HG03558 (cell line): ENCODE measurements around the gene TRIM7.
"Not testable (repeated sequence)": the region's sequence is repeated elsewhere in the genome, so short reads cannot be mapped to it uniquely, and the experiment has no call there.

ENCODE experiments used
- ATAC-seq: cut with Tn5 transposase; IDR thresholded peaks from one replicate; pipeline ENCODE4 v1.9.1; 2021; ENCODE audit warnings: moderate number of reproducible peaks; ENCODE audit not compliant: unreplicated experiment; ENCODE audit errors: extremely low read depth

The TRIM7 gene

DNA sequence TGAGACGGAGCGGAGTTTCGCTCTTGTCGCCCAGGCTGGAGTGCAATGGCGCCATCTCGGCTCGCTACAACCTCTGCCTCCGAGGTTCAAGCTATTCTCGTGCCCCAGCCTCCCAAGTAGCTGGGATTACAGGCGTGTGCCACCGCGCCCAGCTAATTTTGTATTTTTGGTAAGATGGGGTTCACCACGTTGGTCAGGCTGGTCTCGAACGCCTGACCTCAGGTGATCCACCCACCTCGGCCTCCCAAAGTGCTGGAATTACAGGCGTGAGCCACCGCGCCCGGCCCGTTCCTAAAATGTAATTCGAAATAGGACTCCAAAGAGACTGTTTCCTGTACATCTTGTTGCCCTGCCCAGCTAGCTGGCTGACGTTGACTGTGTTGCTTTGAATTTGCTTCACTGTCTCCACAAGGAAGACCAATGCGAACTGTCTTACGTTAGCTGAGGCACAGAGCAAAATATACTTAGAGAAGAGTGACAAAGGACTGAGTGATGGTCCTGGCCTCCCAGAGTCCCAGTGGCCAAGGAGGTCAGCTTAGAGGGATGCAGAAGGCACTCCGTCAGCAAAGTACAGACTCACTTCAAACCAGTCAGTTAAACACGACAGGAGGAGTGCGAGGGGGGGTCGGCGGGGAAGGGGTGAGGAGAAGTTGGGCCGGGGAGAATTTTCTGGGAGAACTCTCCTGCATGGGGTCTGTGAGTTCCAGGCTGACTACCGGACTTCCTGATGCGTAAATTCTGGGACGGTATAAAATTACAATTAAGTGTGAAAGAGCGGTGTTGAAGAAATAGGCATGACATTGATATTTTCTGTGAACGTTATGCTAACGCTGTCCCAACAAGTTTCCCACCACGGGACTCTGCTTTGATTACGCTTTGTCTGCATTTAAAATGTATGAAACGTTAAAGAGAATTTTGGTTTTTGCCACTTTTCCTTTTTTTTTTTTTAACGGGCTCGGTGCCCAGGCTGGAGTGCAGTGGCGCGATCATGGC is 11.3 kb upstream of the TRIM7 start:
- ATAC-seq: no peak

DNA sequence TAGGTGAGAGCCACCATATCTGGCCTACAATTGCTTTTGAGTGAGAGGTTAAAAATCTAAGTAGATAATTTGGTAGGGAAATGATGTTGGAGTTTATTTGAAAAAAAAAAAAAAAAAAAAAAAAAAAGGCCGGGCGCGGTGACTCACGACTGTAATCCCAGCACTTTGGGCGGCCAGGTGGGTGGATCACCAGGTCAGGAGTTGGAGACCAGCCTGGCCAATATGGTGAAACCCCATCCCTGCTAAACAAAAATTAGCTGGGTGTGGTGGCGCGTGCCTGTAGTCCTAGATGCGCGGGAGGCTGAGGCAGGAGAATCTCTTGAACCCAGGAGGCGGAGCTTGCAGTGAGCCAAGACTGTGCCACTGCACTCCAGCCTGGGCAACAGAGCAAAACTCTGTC is 9.3 kb upstream of the TRIM7 start:
- ATAC-seq: not testable (repeated sequence)

DNA sequence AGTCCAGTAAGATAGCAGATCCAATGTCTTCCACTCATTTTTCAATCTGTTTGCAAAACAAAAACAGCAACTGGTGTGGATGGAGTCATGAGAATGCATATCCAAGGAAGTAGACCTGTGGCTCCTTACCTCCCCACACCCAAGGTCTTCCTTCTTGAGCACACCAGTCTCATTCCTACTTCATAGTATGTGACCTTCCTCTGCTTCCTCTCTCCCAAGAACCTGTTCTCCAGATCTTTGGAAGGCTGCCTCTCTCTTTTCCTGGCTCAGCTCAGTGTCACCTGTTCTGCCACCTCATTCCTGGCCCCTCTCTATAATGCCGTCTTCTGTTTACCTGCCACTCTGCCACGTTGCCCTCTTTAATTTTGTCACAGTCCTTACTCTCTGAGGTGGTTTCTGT is 7.9 kb upstream of the TRIM7 start:
- no peak for ATAC-seq

GRCh38 chr5:181212080-181212479 is 7.1 kb upstream of the TRIM7 start:
- no peak for ATAC-seq

DNA sequence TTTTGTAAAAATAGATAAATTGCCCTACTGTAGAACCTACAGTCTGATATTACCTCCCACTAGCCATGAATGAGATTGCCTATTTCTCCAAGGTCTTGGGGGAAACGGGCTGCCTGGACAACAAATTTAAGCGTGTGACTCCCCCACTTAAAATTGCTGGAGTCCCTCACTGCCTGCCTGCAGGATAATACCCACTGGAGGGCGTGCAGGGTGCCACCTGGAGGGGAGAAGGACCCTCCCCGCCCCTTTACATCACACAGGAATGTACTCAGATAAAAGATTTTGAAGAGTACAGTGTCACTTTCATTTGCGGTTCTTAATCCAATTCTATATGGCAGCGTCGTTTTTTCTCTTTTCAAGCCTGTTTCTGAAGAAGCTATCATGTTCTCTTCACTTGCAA is 6.2 kb upstream of the TRIM7 start:
- ATAC-seq: no peak

DNA sequence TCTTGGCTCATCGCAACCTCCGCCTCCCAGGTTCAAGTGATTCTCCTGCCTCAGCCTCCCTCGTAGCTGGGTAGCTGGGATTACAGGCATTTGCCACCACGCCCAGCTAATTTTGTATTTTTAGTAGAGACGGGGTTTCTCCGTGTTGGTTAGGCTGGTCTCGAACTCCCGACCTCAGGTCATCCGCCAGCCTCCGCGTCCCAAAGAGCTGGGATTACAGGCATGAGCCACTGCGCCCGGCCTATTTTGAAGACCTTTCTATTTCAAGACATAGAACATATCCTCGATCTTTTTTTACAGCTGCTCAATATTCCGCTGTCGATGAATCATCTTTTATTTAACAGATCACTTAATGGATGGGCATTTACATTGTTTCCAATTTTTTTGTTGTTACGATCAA is 5.7 kb upstream of the TRIM7 start:
- ATAC-seq: not testable (repeated sequence)

GRCh38 chr5:181210148-181210547 is 5.2 kb upstream of the TRIM7 start:
- ATAC-seq: not testable (repeated sequence)

DNA sequence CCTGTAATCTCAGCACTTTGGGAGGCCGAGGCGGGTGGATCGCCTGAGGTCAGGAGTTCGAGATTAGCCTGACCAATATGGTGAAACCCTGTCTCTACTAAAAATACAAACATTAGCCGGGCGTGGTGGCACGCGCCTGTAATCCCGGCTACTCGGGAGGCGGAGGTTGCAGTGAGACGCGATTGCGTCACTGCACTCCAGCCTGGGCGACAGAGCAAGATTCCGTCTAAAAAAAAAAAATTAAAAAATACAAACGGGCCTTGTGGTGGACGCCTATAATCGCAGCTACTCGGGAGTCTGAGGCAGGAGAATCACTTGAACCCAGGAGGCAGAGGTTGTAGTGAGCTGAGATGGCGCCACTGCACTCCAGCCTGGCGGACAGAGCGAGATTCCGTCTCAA is 4.0 kb upstream of the TRIM7 start:
- not testable (repeated sequence) for ATAC-seq

DNA sequence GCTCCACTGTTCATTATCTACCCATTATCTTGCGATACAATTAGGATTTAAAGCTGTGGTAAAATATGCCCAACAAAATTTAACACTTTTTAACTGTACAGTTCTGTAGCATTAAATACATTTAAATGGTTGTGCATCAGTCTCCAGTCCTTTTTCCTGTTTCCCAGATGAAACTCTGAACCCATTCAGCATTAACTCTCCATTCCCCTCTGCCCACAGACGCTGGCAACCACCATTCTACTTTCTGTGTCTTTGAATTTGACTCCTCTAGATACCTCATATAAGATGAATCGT is 2.9 kb upstream of the TRIM7 start:
- ATAC-seq: no peak

DNA sequence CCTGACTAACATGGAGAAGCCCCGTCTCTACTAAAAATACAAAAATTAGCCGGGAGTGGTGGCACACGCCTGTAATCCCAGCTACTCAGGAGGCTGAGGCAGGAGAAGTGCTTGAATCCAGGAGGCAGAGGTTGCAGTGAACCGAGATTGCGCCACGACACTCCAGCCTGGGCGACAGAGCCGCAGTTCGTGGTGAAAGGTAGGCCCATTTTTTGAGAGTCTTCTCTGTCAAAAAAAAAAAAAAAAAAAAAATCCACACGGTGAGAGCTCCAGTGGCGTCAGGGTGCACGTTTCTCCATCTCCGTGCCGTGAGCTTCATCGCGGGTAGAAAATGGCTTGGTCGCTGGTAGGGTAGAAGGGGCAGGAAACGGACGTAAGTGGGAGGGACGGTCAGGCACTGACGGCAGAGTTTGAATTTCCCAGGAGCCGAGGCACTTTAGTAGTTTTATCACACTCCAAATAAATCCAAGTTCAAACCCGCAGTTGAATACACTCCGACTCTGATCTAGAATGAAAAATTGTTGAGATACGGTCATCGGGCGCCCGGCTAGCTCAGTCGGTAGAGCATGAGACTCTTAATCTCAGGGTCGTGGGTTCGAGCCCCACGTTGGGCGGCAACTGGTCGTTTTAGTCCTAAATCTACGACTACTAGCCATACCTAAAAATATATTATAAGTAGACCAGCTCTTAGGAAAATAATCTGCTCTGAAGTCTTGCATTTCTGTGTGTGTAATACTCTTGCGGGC is 2.4 kb upstream of the TRIM7 start:
- peak; percentile 33 for ATAC-seq

GRCh38 chr5:181205761-181206649 is 1.0 kb upstream of the TRIM7 start:
- no peak for ATAC-seq

- no peak for ATAC-seq
Measured at GRCh38 chr5:181204113-181204825, 727 bp downstream of the TRIM7 start.

GRCh38 chr5:181203777-181204112 is 1.3 kb downstream of the TRIM7 start:
- no peak for ATAC-seq

DNA sequence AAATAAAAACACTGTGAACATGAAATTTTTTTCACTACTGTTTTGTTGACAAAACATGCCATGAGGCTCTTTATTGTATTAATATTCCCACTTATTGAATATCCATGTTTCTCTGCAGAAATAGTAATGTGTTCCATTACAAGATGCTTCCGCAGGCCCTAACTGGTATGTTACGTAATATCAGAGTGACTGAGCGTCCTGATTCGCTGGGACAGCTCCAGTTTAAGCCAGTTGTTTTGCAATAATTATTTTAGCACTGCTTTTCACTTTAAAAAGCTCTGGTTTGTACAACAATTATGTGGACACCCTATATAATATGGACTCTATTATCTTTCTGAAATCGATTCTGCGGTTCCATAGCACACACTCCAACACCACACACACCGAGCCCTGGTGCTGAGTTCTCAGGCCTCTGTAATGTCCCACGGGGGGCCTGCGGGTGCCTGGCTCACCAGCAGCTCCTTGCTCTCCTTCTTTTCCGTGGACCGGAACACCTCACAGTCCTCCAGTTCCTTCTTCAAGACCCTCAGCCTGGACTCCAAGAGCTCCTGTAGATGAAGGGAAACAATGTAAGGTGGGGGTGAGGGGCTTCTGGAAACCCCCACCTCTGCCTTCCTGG is 1.8 kb downstream of the TRIM7 start:
- no peak for ATAC-seq

DNA sequence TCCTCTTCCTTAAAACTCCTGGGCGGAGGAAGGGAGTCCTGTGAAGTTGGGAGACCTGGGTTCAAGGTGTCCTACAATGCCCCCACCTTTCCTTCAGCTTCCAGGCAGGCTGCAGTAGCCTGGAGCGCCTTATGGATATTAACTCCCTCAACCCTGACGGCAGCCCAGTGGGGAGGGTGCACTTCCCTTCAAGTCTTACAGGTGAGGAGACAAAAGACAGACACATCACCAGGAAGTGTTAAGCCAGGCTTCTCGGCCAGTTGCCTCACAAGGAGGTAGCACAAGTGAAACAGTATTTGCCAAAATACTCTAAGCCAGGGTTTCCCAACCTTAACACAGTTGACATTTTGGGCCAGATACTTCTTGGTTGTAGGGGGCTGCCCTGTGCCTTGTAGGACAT is 4.2 kb downstream of the TRIM7 start:
- no peak for ATAC-seq

DNA sequence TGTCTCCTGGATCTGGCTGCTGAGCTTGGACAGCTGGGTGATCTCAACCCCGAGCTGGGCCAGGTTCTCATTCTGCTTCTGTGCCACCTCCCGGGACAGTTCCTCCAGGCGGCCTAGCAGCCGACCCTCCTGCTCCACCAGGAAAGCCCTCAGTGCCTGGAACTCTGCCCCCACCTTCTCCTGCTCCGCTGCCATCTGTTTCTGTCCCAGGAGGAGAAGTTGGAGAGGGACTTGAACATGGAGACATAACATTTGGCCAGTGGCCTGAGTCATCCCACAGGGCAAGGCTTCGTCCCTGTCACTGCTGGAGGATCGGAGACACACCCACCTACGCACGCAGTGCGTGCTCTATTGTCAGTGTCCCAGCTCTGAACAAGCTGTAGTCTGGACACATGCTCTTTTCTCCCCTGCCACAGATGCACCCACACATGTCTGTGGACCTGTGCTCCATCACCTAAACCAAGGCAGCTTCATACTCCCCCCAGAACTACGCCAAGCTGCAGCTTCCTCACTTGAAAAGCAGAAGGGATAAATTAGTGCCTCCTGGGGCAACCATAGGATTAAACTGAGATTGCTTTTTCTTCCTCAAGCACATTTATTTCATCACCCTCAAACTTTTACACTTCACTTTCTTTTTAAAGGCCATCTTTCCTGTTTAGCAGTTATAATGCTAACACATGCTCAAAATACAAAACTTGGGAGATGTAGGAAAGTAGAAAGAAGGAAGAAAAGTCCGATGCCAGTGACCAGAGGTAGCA is 4.9 kb downstream of the TRIM7 start:
- ATAC-seq: no peak

- peak; percentile 63 for ATAC-seq
Measured at GRCh38 chr5:181198905-181199519, 6.0 kb downstream of the TRIM7 start.

DNA sequence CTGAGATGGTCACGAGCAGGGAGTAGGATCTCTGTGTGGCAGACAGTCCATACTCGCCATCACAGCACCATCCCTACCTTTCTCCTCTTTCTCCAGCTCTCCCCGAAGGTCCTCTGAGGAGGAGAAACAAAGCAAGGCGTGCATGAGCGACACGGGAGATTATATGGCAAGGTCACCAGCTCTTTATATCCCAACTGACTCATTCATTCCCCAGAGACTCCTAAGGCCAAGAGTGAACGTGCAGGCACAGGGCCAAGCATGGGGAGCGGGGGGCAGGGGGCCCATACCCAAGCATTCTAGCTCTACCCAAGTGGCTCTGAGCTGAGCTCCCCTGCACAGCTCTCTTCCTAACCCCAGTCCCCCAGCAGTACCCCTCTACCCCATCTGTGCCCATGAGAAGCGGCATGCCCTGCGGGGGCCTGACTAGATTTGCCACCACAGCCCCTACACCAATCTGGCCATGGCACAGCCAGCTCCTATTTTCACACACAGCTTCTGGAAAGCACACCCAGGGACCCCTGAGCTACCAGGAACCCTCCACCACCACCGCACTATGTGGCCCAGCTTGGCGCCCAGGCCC is 6.8 kb downstream of the TRIM7 start:
- ATAC-seq: no peak
